Mesenchymal stem cell (in vitro differentiated cells and primary cell): ENCODE results near the gene RABGAP1L.

ENCODE experiments used
- DNase-seq: peaks from one replicate; pipeline ENCODE4 v3.0.0-alpha.2; 2013
- H2AFZ ChIP-seq: one replicate; pipeline ENCODE4 v1.6.1; 2013; ENCODE audit warnings: low read depth, mild to moderate bottlenecking, control low read depth, inconsistent platforms, low read length, moderate library complexity
- H2AK5ac ChIP-seq: 2 replicates; pipeline ENCODE4 v1.6.1; 2013; ENCODE audit warnings: low read length, moderate library complexity, mild to moderate bottlenecking, inconsistent platforms; ENCODE audit not compliant: severe bottlenecking
- H2BK120ac ChIP-seq: one replicate; pipeline ENCODE4 v1.6.1; 2013; ENCODE audit warnings: low read depth, mild to moderate bottlenecking, inconsistent platforms, low read length, moderate library complexity
- H2BK12ac ChIP-seq, 2 experiments: one replicate each; pipeline ENCODE4 v1.6.1; 2013; ENCODE audit warnings: inconsistent platforms in 2 of 2, low read length in 2 of 2, mild to moderate bottlenecking in 2 of 2, moderate library complexity in 2 of 2, control low read depth in 1 of 2
- H2BK15ac ChIP-seq: one replicate; pipeline ENCODE4 v1.6.1; 2013; ENCODE audit warnings: mild to moderate bottlenecking, low read depth, inconsistent platforms; ENCODE audit not compliant: poor library complexity, severe bottlenecking
- H2BK5ac ChIP-seq: 2 replicates; pipeline ENCODE4 v1.6.1; 2013; ENCODE audit warnings: low read depth, mild to moderate bottlenecking, low read length, control low read depth, inconsistent platforms; ENCODE audit not compliant: poor library complexity, severe bottlenecking
- H3K14ac ChIP-seq, 2 experiments: one replicate each; pipeline ENCODE4 v1.6.1; 2013; ENCODE audit warnings: inconsistent platforms in 2 of 2, low read length in 2 of 2, control low read depth in 1 of 2, mild to moderate bottlenecking in 1 of 2, moderate library complexity in 1 of 2
- H3K18ac ChIP-seq, 2 experiments: one replicate each; pipeline ENCODE4 v1.6.1; 2013; ENCODE audit warnings: inconsistent platforms in 2 of 2, low read length in 2 of 2, control low read depth in 1 of 2, low read depth in 1 of 2, mild to moderate bottlenecking in 1 of 2
- H3K23ac ChIP-seq, 2 experiments: one replicate each; pipeline ENCODE4 v1.6.1; 2013; ENCODE audit warnings: inconsistent platforms in 2 of 2, low read length in 2 of 2, mild to moderate bottlenecking in 2 of 2, moderate library complexity in 2 of 2, control low read depth in 1 of 2
- H3K27ac ChIP-seq: 2 replicates; pipeline ENCODE4 v1.5.1; 2013; ENCODE audit warnings: mild to moderate bottlenecking, moderate library complexity, low read length, control low read depth, inconsistent platforms; ENCODE audit not compliant: poor library complexity, severe bottlenecking
- H3K27me3 ChIP-seq, 2 experiments: 2 replicates each; pipeline versions ENCODE4 v1.6.1 to v1.7.0; 2013; ENCODE audit warnings: low read length in 2 of 2, mild to moderate bottlenecking in 2 of 2, moderate library complexity in 2 of 2, control low read depth in 1 of 2, inconsistent platforms in 1 of 2; ENCODE audit not compliant: control insufficient read depth in 1 of 2, insufficient read depth in 1 of 2
- H3K36me3 ChIP-seq, 2 experiments: 2 replicates each; pipeline versions ENCODE4 v1.6.1 to v1.7.0; 2013; ENCODE audit warnings: low read length in 2 of 2, control low read depth in 1 of 2, inconsistent platforms in 1 of 2, low read depth in 1 of 2, mild to moderate bottlenecking in 1 of 2; ENCODE audit not compliant: insufficient read depth in 2 of 2, control insufficient read depth in 1 of 2
- H3K4ac ChIP-seq, 2 experiments: one replicate each; pipeline ENCODE4 v1.6.1; 2013; ENCODE audit warnings: inconsistent platforms in 2 of 2, low read length in 2 of 2, mild to moderate bottlenecking in 2 of 2, moderate library complexity in 2 of 2, control low read depth in 1 of 2, low read depth in 1 of 2
- H3K4me1 ChIP-seq: 2 replicates; pipeline ENCODE4 v1.6.1; 2013; ENCODE audit warnings: low read depth, low read length, control low read depth; ENCODE audit not compliant: control insufficient read depth, insufficient read depth
- H3K4me2 ChIP-seq: 2 replicates; pipeline ENCODE4 v1.6.1; 2013; ENCODE audit warnings: low read length, mild to moderate bottlenecking, inconsistent platforms; ENCODE audit not compliant: poor library complexity, severe bottlenecking
- H3K4me3 ChIP-seq, 2 experiments: 2 replicates each; pipeline versions ENCODE4 v1.5.1 to v1.7.0; 2013; ENCODE audit warnings: low read length in 2 of 2, mild to moderate bottlenecking in 2 of 2, control low read depth in 1 of 2, low read depth in 1 of 2; ENCODE audit not compliant: insufficient read depth in 1 of 2
- H3K79me1 ChIP-seq: replicated peaks from 2 replicates; pipeline ENCODE4 v1.6.1; 2013; ENCODE audit warnings: mild to moderate bottlenecking, control low read depth, low read length, inconsistent platforms; ENCODE audit not compliant: poor library complexity, severe bottlenecking
- H3K9ac ChIP-seq: 2 replicates; pipeline ENCODE4 v1.7.0; 2013; ENCODE audit warnings: mild to moderate bottlenecking, low read length, moderate library complexity
- H3K9me3 ChIP-seq: 2 replicates; pipeline ENCODE4 v1.7.0; 2013; ENCODE audit warnings: mild to moderate bottlenecking, low read length; ENCODE audit not compliant: control insufficient read depth
- H4K8ac ChIP-seq: one replicate; pipeline ENCODE4 v1.6.1; 2013; ENCODE audit warnings: inconsistent platforms, mild to moderate bottlenecking, low read length, moderate library complexity
- H4K91ac ChIP-seq: one replicate; pipeline ENCODE4 v1.6.1; 2013; ENCODE audit warnings: mild to moderate bottlenecking, low read length, inconsistent platforms
- WGBS: methylation state at CpG from one replicate; pipeline ENCODE4 v1.1.7; 2013; ENCODE audit warnings: mixed read lengths; 5-methylcytosine and 5-hydroxymethylcytosine counted together

The RABGAP1L gene

DNA sequence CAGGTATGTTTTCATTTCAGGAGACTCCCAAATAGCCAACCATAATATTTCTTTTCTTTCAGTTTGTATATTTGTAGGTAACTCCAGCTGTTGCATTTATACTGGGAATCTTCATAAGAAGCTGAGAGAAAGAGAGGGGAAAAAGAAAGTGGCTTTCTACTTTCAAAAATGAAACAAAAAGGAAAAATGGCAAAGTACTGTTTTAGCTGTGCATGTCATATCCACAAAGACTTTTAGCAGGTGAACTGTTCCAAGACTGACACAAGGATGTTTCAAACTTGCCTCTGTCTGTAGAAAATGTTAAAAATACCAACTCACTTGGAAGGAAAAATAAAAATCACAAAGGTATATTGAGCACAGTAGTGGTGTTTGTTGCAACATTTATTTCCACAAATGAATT is 798.5 kb downstream of the RABGAP1L start:
- H3K36me3 ChIP-seq = no peaks in the 10 kb centered on the region
- H3K4me3 ChIP-seq = no peak overlapping the region
- DNase-seq = no peak
- H3K23ac ChIP-seq = no peak overlapping the region
- H2BK120ac ChIP-seq = no peak overlapping the region
- H2BK5ac ChIP-seq = no peak overlapping the region
- no peaks in the 10 kb centered on the region for H3K4me1 ChIP-seq
- no peak overlapping the region for H3K9ac ChIP-seq
- H3K14ac ChIP-seq = no peak overlapping the region
- no peak overlapping the region for H2BK15ac ChIP-seq
- H2AK5ac ChIP-seq = no peak overlapping the region
- no peak overlapping the region for H3K4ac ChIP-seq
- no peak overlapping the region for H4K91ac ChIP-seq
- H3K18ac ChIP-seq = no peak overlapping the region
- H2AFZ ChIP-seq = no peak overlapping the region
- H3K9me3 ChIP-seq = no peaks in the 10 kb centered on the region
- no peak overlapping the region for H3K4me2 ChIP-seq
- H3K79me1 ChIP-seq = peaks cover 4% of the 10 kb centered on the region
- H3K27me3 ChIP-seq = no peaks in the 10 kb centered on the region
- H3K27ac ChIP-seq = no peak overlapping the region
- no peak overlapping the region for H2BK12ac ChIP-seq
- no peak overlapping the region for H4K8ac ChIP-seq

DNA sequence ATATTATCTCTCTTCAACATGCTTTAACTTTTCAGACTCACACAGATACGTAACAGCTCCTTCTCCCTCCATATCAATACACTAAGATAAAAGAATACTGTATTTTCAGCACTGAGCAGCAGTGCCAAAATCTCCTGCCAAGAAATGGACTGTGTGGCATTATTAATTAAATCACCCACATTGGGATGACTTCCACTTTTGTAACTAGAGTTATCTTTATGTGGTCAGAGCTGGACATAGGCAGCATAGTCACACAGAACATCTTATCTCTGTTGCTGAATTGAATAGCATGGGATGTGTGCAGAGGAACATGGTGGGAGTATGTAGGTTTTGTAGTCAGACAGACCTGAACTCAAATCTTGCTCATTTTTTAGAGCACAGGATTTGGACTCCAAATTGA is 799.1 kb downstream of the RABGAP1L start:
- Histone ChIP-seq H2AK5ac (no peak overlapping the region), H3K4me3 (no peak overlapping the region), H3K36me3 (no peaks in the 10 kb centered on the region), H4K8ac (no peak overlapping the region), H3K18ac (no peak overlapping the region), H3K79me1 (peaks cover 4% of the 10 kb centered on the region), H3K4me1 (no peaks in the 10 kb centered on the region), H2BK5ac (no peak overlapping the region), H3K27ac (no peak overlapping the region), H2BK120ac (no peak overlapping the region), H3K9ac (no peak overlapping the region), H4K91ac (no peak overlapping the region), H3K9me3 (no peaks in the 10 kb centered on the region), H3K27me3 (no peaks in the 10 kb centered on the region), H3K14ac (no peak overlapping the region), H3K4ac (no peak overlapping the region), H2BK12ac (no peak overlapping the region), H3K23ac (no peak overlapping the region), H2BK15ac (no peak overlapping the region), H3K4me2 (no peak overlapping the region), H2AFZ (no peak overlapping the region)
- whole genome bisulfite sequencing = 100% methylated on average over 1 of the region's 1 CpG
- DNase-seq = no peak

DNA sequence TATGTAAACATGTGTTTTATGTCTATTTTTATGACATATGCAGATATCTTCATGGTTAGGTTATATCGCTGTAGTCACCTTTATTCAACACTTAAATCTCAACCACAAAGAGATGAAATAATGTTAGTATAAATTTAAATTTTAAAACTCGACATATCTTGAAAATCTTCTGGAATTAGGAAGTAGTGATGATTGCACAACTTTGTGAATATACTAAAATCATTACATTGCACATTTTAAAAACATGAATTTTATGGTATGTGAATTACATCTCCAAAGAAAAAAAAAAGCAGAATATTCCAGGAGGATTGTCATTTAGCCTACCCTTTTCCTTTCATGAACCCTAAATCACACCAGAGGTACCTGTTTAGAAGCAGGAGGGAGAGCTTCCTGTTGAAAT is 801.0 kb downstream of the RABGAP1L start:
- no peak overlapping the region for H4K91ac ChIP-seq
- H3K36me3 ChIP-seq = no peaks in the 10 kb centered on the region
- no peaks in the 10 kb centered on the region for H3K4me1 ChIP-seq
- H3K4ac ChIP-seq = no peak overlapping the region
- no peak overlapping the region for H3K9ac ChIP-seq
- no peak overlapping the region for H2BK120ac ChIP-seq
- H4K8ac ChIP-seq = no peak overlapping the region
- no peak overlapping the region for H3K27ac ChIP-seq
- no peak overlapping the region for H2BK15ac ChIP-seq
- no peak overlapping the region for H3K4me3 ChIP-seq
- H3K18ac ChIP-seq = no peak overlapping the region
- peaks cover 2% of the 10 kb centered on the region for H3K79me1 ChIP-seq
- H3K23ac ChIP-seq = no peak overlapping the region
- no peaks in the 10 kb centered on the region for H3K27me3 ChIP-seq
- no peak overlapping the region for H2BK12ac ChIP-seq
- H3K4me2 ChIP-seq = no peak overlapping the region
- no peak overlapping the region for H2AFZ ChIP-seq
- no peak overlapping the region for H2AK5ac ChIP-seq
- H3K14ac ChIP-seq = no peak overlapping the region
- no peak overlapping the region for H2BK5ac ChIP-seq
- no peak for DNase-seq
- no peaks in the 10 kb centered on the region for H3K9me3 ChIP-seq
- WGBS = no CpG with 5 or more reads among the region's 2 CpGs

DNA sequence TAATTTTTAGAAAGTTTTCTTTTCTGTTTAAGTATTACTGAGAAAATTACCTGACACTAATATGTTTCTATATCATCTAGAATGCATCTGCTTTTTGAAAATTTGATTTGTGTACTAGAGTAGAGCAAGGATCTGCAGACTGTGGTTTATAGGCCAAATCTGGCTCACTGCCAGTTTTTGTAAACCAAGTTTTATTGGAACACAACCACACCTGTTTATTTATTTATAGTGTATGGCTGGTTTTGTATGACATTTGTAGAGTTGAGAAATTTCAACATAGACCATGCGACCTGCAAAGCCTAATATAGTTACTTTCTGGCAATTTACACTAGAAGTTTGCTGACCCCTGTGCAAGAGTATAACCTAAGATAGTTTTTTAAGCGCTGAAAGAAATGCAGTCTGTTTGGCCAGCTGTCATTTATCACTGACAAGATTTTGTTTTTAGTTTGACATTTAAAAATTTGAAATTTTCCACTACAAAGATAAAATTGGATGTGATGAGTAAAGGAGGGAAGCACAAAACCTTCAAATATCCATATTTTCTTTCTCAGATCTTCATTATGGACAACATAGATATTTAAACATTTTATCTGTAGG is 804.3 kb downstream of the RABGAP1L start:
- Histone ChIP-seq H3K4ac (no peak overlapping the region), H2BK15ac (no peak overlapping the region), H3K14ac (no peak overlapping the region), H3K4me1 (peaks cover 4% of the 10 kb centered on the region), H4K91ac (no peak overlapping the region), H3K27ac (no peak overlapping the region), H3K27me3 (no peaks in the 10 kb centered on the region), H2BK5ac (no peak overlapping the region), H3K4me3 (no peak overlapping the region), H2AK5ac (no peak overlapping the region), H3K18ac (no peak overlapping the region), H2BK12ac (no peak overlapping the region), H3K9ac (peak overlapping the region; percentile 56), H3K36me3 (no peaks in the 10 kb centered on the region), H3K4me2 (no peak overlapping the region), H3K23ac (no peak overlapping the region), H3K9me3 (no peaks in the 10 kb centered on the region), H2BK120ac (no peak overlapping the region), H2AFZ (no peak overlapping the region), H3K79me1 (no peaks in the 10 kb centered on the region), H4K8ac (no peak overlapping the region)
- DNase-seq = no peak
- WGBS = 88% methylated on average over 1 of the region's 2 CpGs
